SK-N-MC (cell line): Measurements from ENCODE around the gene PIK3CB.
"Not testable (repeated sequence)": the region's sequence is repeated elsewhere in the genome, so short reads cannot be mapped to it uniquely, and the experiment has no call there.

ENCODE experiments used
- DNase-seq: peaks from one replicate; pipeline ENCODE4 v3.0.0-alpha.2; 2011; ENCODE audit warnings: low read depth, low spot score
- H3K27ac ChIP-seq: fragments of 200-600 bp; sonication (generic); 2 replicates; pipeline ENCODE4 v1.5.1; 2016; ENCODE audit warnings: mixed run types
- H3K36me3 ChIP-seq: fragments of 200-600 bp; sonication (generic); 2 replicates; pipeline ENCODE4 v1.6.1; 2017; ENCODE audit warnings: antibody characterized with exemption, low read length, mixed read lengths; ENCODE audit not compliant: insufficient read depth
- H3K4me3 ChIP-seq: fragments of 200-600 bp; sonication (generic); 2 replicates; pipeline ENCODE4 v1.5.1; 2016
- H3K9ac ChIP-seq: fragments of 200-600 bp; sonication (generic); 2 replicates; pipeline ENCODE4 v1.8.0; 2017; ENCODE audit warnings: mixed run types, mixed read lengths; ENCODE audit not compliant: insufficient read length
- H3K9me3 ChIP-seq: fragments of 200-600 bp; sonication (generic); 2 replicates; pipeline ENCODE4 v1.6.1; 2017; ENCODE audit warnings: low read depth, mild to moderate bottlenecking, antibody characterized with exemption, low read length, moderate library complexity, mixed read lengths
- EZH2 ChIP-seq: fragments of 200-600 bp; sonication (generic); IDR thresholded peaks from one replicate; pipeline ENCODE4 v1.6.1; 2017; ENCODE audit warnings: antibody characterized with exemption
- FOXP2 ChIP-seq: optimal IDR thresholded peaks from 2 replicates; pipeline ENCODE3; 2011; ENCODE audit warnings: mild to moderate bottlenecking, moderate library complexity; ENCODE audit not compliant: insufficient read depth; ENCODE audit errors: extremely low read length, control extremely low read depth
- POLR2AphosphoS5 ChIP-seq: IDR thresholded peaks from 2 replicates; pipeline ENCODE4 v1.6.1; 2012; ENCODE audit warnings: mild to moderate bottlenecking, low read depth, low read length, borderline replicate concordance

PIK3CB gene

GRCh38 chr3:138761002-138761401 is 73.7 kb downstream of the PIK3CB start:
- Histone ChIP-seq H3K4me3 (no peak overlapping the region), H3K9me3 (no peaks in the 10 kb centered on the region), H3K36me3 (no peaks in the 10 kb centered on the region), H3K9ac (no peak overlapping the region), H3K27ac (no peak overlapping the region)
- DNase-seq: no peak
- TF ChIP-seq EZH2 (no peak), POLR2AphosphoS5 (no peak), FOXP2 (no peak)

- no peak overlapping the region for H3K9ac ChIP-seq
- no peak overlapping the region for H3K4me3 ChIP-seq
- DNase-seq: no peak
- H3K36me3 ChIP-seq: peaks cover 8% of the 10 kb centered on the region
- H3K9me3 ChIP-seq: no peaks in the 10 kb centered on the region
- TF ChIP-seq POLR2AphosphoS5 (no peak), EZH2 (no peak), FOXP2 (no peak)
- no peak overlapping the region for H3K27ac ChIP-seq
Measured at GRCh38 chr3:138748190-138748589, 86.5 kb downstream of the PIK3CB start.

- Histone ChIP-seq H3K4me3 (peak overlapping the region; percentile 13; the same call in 1 of the 2 replicates), H3K9ac (no peak overlapping the region), H3K9me3 (no peaks in the 10 kb centered on the region), H3K36me3 (peaks cover 8% of the 10 kb centered on the region), H3K27ac (no peak overlapping the region)
- DNase-seq: peak; percentile 66
- TF ChIP-seq FOXP2: no peak
- no peak for TF ChIP-seq EZH2
- no peak; the same call in 1 of the 2 replicates for TF ChIP-seq POLR2AphosphoS5
Measured at GRCh38 chr3:138747225-138747624, 87.5 kb downstream of the PIK3CB start.

- H3K27ac ChIP-seq: no peak overlapping the region
- H3K9me3 ChIP-seq: no peaks in the 10 kb centered on the region
- no peaks in the 10 kb centered on the region; the same call in 1 of the 2 replicates for H3K36me3 ChIP-seq
- DNase-seq: no peak
- no peak overlapping the region for H3K4me3 ChIP-seq
- TF ChIP-seq FOXP2 (no peak), EZH2 (no peak), POLR2AphosphoS5 (no peak)
- H3K9ac ChIP-seq: no peak overlapping the region
Measured at GRCh38 chr3:138740072-138740471, 94.7 kb downstream of the PIK3CB start.

- no peaks in the 10 kb centered on the region for H3K9me3 ChIP-seq
- no peak overlapping the region for H3K4me3 ChIP-seq
- DNase-seq: peak; percentile 28
- TF ChIP-seq FOXP2 (no peak), EZH2 (no peak), POLR2AphosphoS5 (no peak)
- H3K9ac ChIP-seq: no peak overlapping the region
- H3K36me3 ChIP-seq: 0 out of 2 replicates have a peak, but pooled peaks cover 5% of the 10 kb centered on the region
- H3K27ac ChIP-seq: peak overlapping the region; percentile 38; the same call in 1 of the 2 replicates
Measured at GRCh38 chr3:138732456-138732855, 102.3 kb downstream of the PIK3CB start.

GRCh38 chr3:138726946-138727730 is 107.6 kb downstream of the PIK3CB start:
- no peak for DNase-seq
- Histone ChIP-seq H3K9ac (no peak overlapping the region), H3K4me3 (no peak overlapping the region), H3K9me3 (no peaks in the 10 kb centered on the region), H3K27ac (no peak overlapping the region), H3K36me3 (no peaks in the 10 kb centered on the region)
- TF ChIP-seq POLR2AphosphoS5 (no peak), EZH2 (no peak), FOXP2 (no peak)

- not testable (repeated sequence) for H3K9me3 ChIP-seq, H3K4me3 ChIP-seq, H3K36me3 ChIP-seq, H3K27ac ChIP-seq, H3K9ac ChIP-seq, DNase-seq
Measured at GRCh38 chr3:138726042-138726441, 108.7 kb downstream of the PIK3CB start.

- H3K9me3 ChIP-seq: no peaks in the 10 kb centered on the region
- no peak overlapping the region for H3K27ac ChIP-seq
- H3K4me3 ChIP-seq: no peak overlapping the region
- no peak for TF ChIP-seq EZH2
- no peak for TF ChIP-seq POLR2AphosphoS5
- TF ChIP-seq FOXP2: no peak
- no peaks in the 10 kb centered on the region for H3K36me3 ChIP-seq
- no peak for DNase-seq
- no peak overlapping the region for H3K9ac ChIP-seq
Measured at GRCh38 chr3:138725116-138725515, 109.6 kb downstream of the PIK3CB start.

- H3K27ac ChIP-seq: no peak overlapping the region
- DNase-seq: no peak
- no peak overlapping the region for H3K9ac ChIP-seq
- H3K36me3 ChIP-seq: no peaks in the 10 kb centered on the region
- TF ChIP-seq EZH2: no peak
- no peak overlapping the region for H3K4me3 ChIP-seq
- H3K9me3 ChIP-seq: no peaks in the 10 kb centered on the region
Measured at GRCh38 chr3:138724443-138724842, 110.3 kb downstream of the PIK3CB start.
